K562 (cell line): ENCODE measurements around the gene TAS1R3. TPM values are rescaled to one million over a fixed set of nuclear protein-coding genes. Genes with fewer than 3 reads are reported as not detected.
A peak's percentile ranks its signal among the peaks of the same experiment; 100 is the strongest.

Experiments
- ATAC-seq: fragments of 200-7000 bp; cut with Tn5 transposase; 3 replicates; pipeline ENCODE4 v1.9.1; 2020; ENCODE audit warnings: moderate library complexity
- BruUV-seq: library from RNA; stranded (reverse); fragments of 400-500 nt; replicated peaks from 2 replicates; lab custom pipeline; 2021; lab: Mats Ljungman, UMichigan
- CTCF ChIA-PET: fragments of 300-600 bp; formaldehyde crosslinking; extraction: SDS; loops from one replicate; lab custom pipeline; 2021; ENCODE audit warnings: low intra/inter-chr PET ratio; lab: Yijun Ruan, JAX
- POLR2A ChIA-PET: fragments of 300-600, 350-650 bp; sonication (Branson Sonifier 250); formaldehyde crosslinking; extraction: SDS; loops from one replicate; lab custom pipeline; 2021; ENCODE audit warnings: antibody characterized with exemption, inconsistent platforms; lab: Yijun Ruan, JAX
- DNase-seq, 4 experiments: peaks; one replicate each; pipeline versions ENCODE4 v3.0.0 to v3.0.0-alpha.2; 2011 to 2018; ENCODE audit warnings: low spot score in 3 of 4, mixed read lengths in 3 of 4; ENCODE audit errors: extremely low read depth in 1 of 4
- FAIRE-seq: peaks from 2 replicates; lab custom pipeline; 2011; peaks lifted over from hg19 to GRCh38; lab: Jason Lieb, UNC
- H2AFZ ChIP-seq: 2 replicates; pipeline ENCODE4 v1.6.0; 2011; ENCODE audit warnings: low read depth, low read length, control low read depth, inconsistent platforms
- H3K27ac ChIP-seq: fragments of 200-600 bp; 3 replicates; pipeline ENCODE4 v1.8.0; 2011; ENCODE audit warnings: low read depth, mild to moderate bottlenecking, control low read depth, inconsistent platforms, low read length, moderate library complexity, mixed read lengths; ENCODE audit errors: extremely low read depth
- H3K27me3 ChIP-seq, 2 experiments: fragments of 300-600 bp in 1 of 2; 2 replicates in 1 of 2; 3 replicates in 1 of 2; pipeline versions ENCODE4 v1.6.0 to v1.8.0; 2011; ENCODE audit warnings: inconsistent platforms in 2 of 2, low read length in 2 of 2, mild to moderate bottlenecking in 1 of 2, mixed read lengths in 1 of 2, moderate library complexity in 1 of 2; ENCODE audit not compliant: control insufficient read depth in 2 of 2, insufficient read depth in 2 of 2
- H3K36me3 ChIP-seq: fragments of 300-600 bp; 3 replicates; pipeline ENCODE4 v1.8.0; 2011; ENCODE audit warnings: mild to moderate bottlenecking, low read length, inconsistent platforms; ENCODE audit not compliant: control insufficient read depth, insufficient read depth
- H3K4me1 ChIP-seq, 2 experiments: fragments of 200-600 bp in 1 of 2; replicated peaks in 1 of 2; 2 replicates in 1 of 2; 3 replicates in 1 of 2; pipeline versions ENCODE4 v1.5.1 to v1.8.0; 2011; ENCODE audit warnings: inconsistent platforms in 2 of 2, low read length in 2 of 2, mild to moderate bottlenecking in 1 of 2, mixed read lengths in 1 of 2, moderate library complexity in 1 of 2; ENCODE audit not compliant: control insufficient read depth in 2 of 2, insufficient read depth in 2 of 2
- H3K4me2 ChIP-seq: 2 replicates; pipeline ENCODE4 v1.6.1; 2011; ENCODE audit warnings: low read length, control low read depth, inconsistent platforms, mixed read lengths; ENCODE audit not compliant: insufficient read depth
- H3K4me3 ChIP-seq: fragments of 200-600 bp; sonication (generic), shearing (Covaris generic); 2 replicates; pipeline ENCODE4 v1.5.1; 2016; ENCODE audit warnings: control low read depth, inconsistent platforms
- H3K79me2 ChIP-seq: fragments of 200-600 bp; 3 replicates; pipeline ENCODE4 v1.8.0; 2011; ENCODE audit warnings: low read length, inconsistent platforms; ENCODE audit not compliant: control insufficient read depth, insufficient read depth
- H3K9ac ChIP-seq, 2 experiments: 2 replicates each; pipeline versions ENCODE4 v1.6.0 to v1.6.1; 2011; ENCODE audit warnings: low read depth in 2 of 2, low read length in 2 of 2, control low read depth in 1 of 2, inconsistent platforms in 1 of 2, mild to moderate bottlenecking in 1 of 2, mixed read lengths in 1 of 2; ENCODE audit not compliant: insufficient read depth in 1 of 2
- H3K9me1 ChIP-seq: one replicate; pipeline ENCODE4 v1.6.0; 2011; ENCODE audit warnings: inconsistent platforms, mild to moderate bottlenecking, low read length, moderate library complexity; ENCODE audit not compliant: control insufficient read depth, insufficient read depth
- H3K9me3 ChIP-seq: replicated peaks from 2 replicates; pipeline ENCODE4 v1.5.1; 2011; ENCODE audit warnings: low read depth, low read length, inconsistent platforms; ENCODE audit not compliant: control insufficient read depth, insufficient read depth
- H4K20me1 ChIP-seq: replicated peaks from 2 replicates; pipeline ENCODE4 v1.6.1; 2011; ENCODE audit warnings: low read length, inconsistent platforms, mixed read lengths; ENCODE audit not compliant: control insufficient read depth, insufficient read depth
- ARNT ChIP-seq, 2 experiments: fragments of 450-650 bp; IDR thresholded peaks; 2 replicates each; pipeline ENCODE4 v1.6.1; 2016; ENCODE audit warnings: mild to moderate bottlenecking in 1 of 2
- HMGN3 ChIP-seq: IDR thresholded peaks from 2 replicates; pipeline ENCODE4 v1.6.1; 2011; ENCODE audit warnings: borderline replicate concordance, low read depth, mild to moderate bottlenecking, mixed read lengths, low read length; ENCODE audit not compliant: insufficient read length; ENCODE audit errors: extremely low read depth
- HNRNPUL1 ChIP-seq: fragments of 200-400 bp; formaldehyde crosslinking; IDR thresholded peaks from 2 replicates; pipeline ENCODE4 v1.6.1; 2017; ENCODE audit warnings: low read length
- POLR2G ChIP-seq: fragments of 200-400 bp; formaldehyde crosslinking; IDR thresholded peaks from 2 replicates; pipeline ENCODE4 v1.6.1; 2017; ENCODE audit warnings: low read depth, mild to moderate bottlenecking, antibody characterized with exemption, low read length, moderate library complexity
- PTTG1 ChIP-seq: fragments of 450-650 bp; IDR thresholded peaks from 2 replicates; pipeline ENCODE4 v1.6.1; 2016; ENCODE audit warnings: low read depth, mild to moderate bottlenecking, missing genetic modification characterization, missing compliant biosample characterization
- RB1 ChIP-seq: fragments of 450-650 bp; IDR thresholded peaks from 2 replicates; pipeline ENCODE4 v1.6.1; 2017; ENCODE audit warnings: low read depth, mild to moderate bottlenecking
- TEAD2 ChIP-seq: fragments of 450-650 bp; IDR thresholded peaks from 2 replicates; pipeline ENCODE4 v1.6.1; 2016; ENCODE audit warnings: missing genetic modification characterization, control low read depth, missing compliant biosample characterization
- TSC22D4 ChIP-seq: fragments of 450-650 bp; IDR thresholded peaks from 2 replicates; pipeline ENCODE4 v1.6.1; 2016; ENCODE audit warnings: missing genetic modification characterization, missing biosample characterization, control low read depth
- XRCC3 ChIP-seq: fragments of 450-650 bp; IDR thresholded peaks from 2 replicates; pipeline ENCODE4 v1.6.1; 2017; ENCODE audit warnings: mild to moderate bottlenecking, moderate library complexity
- YY1 ChIP-seq, 3 experiments: IDR thresholded peaks; 2 replicates each; pipeline ENCODE4 v1.6.1; 2011; ENCODE audit warnings: low read length in 2 of 3, mild to moderate bottlenecking in 2 of 3, moderate library complexity in 2 of 3, borderline replicate concordance in 1 of 3, control low read depth in 1 of 3, low read depth in 1 of 3; ENCODE audit not compliant: insufficient read depth in 3 of 3, insufficient replicate concordance in 2 of 3, control insufficient read depth in 1 of 3, insufficient read length in 1 of 3; ENCODE audit errors: extremely low read depth in 1 of 3
- ZBTB7A ChIP-seq: IDR thresholded peaks from 2 replicates; pipeline ENCODE4 v1.6.1; 2011; ENCODE audit warnings: low read depth, mild to moderate bottlenecking, low read length, moderate library complexity, borderline replicate concordance; ENCODE audit not compliant: control insufficient read depth
- ZNF23 ChIP-seq: fragments of 250-450 bp; sonication (Bioruptor Pico); IDR thresholded peaks from 2 replicates; pipeline ENCODE4 v1.4.0; 2020; ENCODE audit warnings: mild to moderate bottlenecking
- WGBS: fragments of 100-300 bp; shearing (Covaris generic); methylation state at CpG from one replicate; pipeline ENCODE4 v1.1.6; 2016; ENCODE audit warnings: low coverage, mixed read lengths; ENCODE audit not compliant: insufficient coverage; ENCODE audit errors: missing lambda C conversion rate; 5-methylcytosine and 5-hydroxymethylcytosine counted together
- in situ Hi-C: fragments of 300-500 bp; cut with MboI; formaldehyde crosslinking; loops from 4 replicates; pipeline ENCODE4 v1.15.0; 2018; ENCODE audit warnings: inconsistent platforms, mixed read lengths
- intact Hi-C: fragments of 100-400 bp; cut with micrococcal nuclease; formaldehyde crosslinking; loops from 2 replicates; pipeline ENCODE4 v1.14.2; 2022
- polyA plus RNA-seq, 8 experiments: library from polyadenylated mRNA; depleted of rRNA in 4 of 8; stranded (reverse) in 5 of 8; unstranded in 3 of 8; fragments of >200 nt; fragmentation: Nextera tagmentation in 2 of 8; fragmentation: Illumina TruSeq in 1 of 8; extraction: Ambion mirVana in 2 of 8; extraction: Trizol in 1 of 8; gene quantifications; 2 replicates each; pipeline versions ENCODE4 v1.2.1 to v1.2.3, GENCODE V29; 2011 to 2014; ENCODE audit warnings: inconsistent platforms in 1 of 8, missing spikeins in 1 of 8
- total RNA-seq, 7 experiments: library from RNA; depleted of rRNA in 6 of 7; stranded (reverse); fragments of >200 nt in 6 of 7; fragmentation: Illumina TruSeq in 2 of 7; extraction: Trizol in 2 of 7; gene quantifications; 2 replicates each; pipeline versions ENCODE4 v1.2.1 to v1.2.3, GENCODE V29; 2011 to 2021; ENCODE audit warnings: low replicate concordance in 1 of 7
- TF ChIP-seq, protein P1 (sequence below): fragments of 250-450 bp; sonication (Bioruptor Pico); IDR thresholded peaks from 2 replicates; pipeline ENCODE4 v1.8.0; 2022; ENCODE audit warnings: moderate library complexity, mild to moderate bottlenecking, inconsistent platforms
- TF ChIP-seq, protein P2 (sequence below): fragments of 200-800 bp; sonication (Bioruptor generic); IDR thresholded peaks from 2 replicates; pipeline ENCODE4 v1.6.1; 2017; ENCODE audit warnings: missing genetic modification characterization, missing compliant biosample characterization
- TF ChIP-seq, protein P3 (sequence below), 2 experiments: IDR thresholded peaks; 2 replicates each; pipeline ENCODE4 v1.6.1; 2012; ENCODE audit warnings: improper control_type of control experiment in 2 of 2, low read depth in 2 of 2, low read length in 2 of 2, borderline replicate concordance in 1 of 2

The TAS1R3 gene
- total and polyA plus RNA-seq, 9 of the 15 experiments (the other 6 are each of a cell fraction or from before 2014, with no cell fraction given) = 0.07 to 0.13 TPM; not detected in 7

DNA sequence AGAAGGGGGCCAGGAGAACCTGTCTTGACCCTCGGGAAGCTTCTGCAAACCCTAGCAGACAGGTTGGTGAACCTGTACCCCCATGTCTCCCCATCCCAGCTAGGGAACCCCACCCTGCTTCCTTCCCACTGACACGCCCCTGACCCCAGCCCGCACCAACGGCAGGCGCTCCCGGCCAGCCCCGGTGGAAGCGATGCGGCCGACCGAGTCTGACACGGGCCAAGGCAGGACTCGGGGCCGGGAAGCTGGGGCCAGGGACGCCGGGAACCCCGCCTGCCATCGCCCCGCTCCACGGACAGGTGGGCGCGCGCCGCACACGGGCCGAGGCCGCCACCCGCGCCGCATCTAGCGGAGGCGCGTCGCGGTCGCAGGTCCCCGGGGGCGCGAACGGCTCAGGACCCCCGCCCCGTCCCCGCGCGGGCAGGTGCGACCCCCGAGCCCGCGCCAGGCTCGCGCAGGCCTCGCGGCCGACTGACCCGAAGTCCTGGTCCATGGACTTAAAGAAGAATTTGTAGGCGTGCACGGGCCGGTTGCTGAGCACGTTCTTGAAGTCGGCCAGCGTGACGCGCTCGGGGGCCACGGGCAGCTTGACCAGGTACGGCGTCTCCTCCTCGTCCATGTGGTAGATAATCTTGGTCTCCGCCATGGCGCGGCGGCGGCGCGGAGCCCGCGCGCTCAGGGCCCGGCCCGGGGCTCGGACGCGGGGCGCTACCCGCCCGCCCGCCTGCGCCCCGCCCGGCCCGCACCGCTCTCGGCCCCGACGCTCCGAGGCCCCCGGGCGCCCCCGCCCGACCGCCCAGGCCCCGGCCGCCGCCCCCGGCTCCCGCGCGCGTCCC lies 17.6 kb downstream of the TAS1R3 start:
- no TSS peak for BruUV-seq
- peak; percentile 56 to 63 (median 58) for DNase-seq
- H3K9ac ChIP-seq = peak overlapping the region; percentile 82 to 98
- peaks cover 19% of the 10 kb centered on the region; the same call in 1 of the 3 replicates for H3K36me3 ChIP-seq
- H3K9me3 ChIP-seq = no peaks in the 10 kb centered on the region
- no peaks in the 10 kb centered on the region for H3K27me3 ChIP-seq
- in situ Hi-C loops (no loop called here), intact Hi-C loops (no loop called here)
- H3K79me2 ChIP-seq = peaks cover 56% of the 10 kb centered on the region
- H3K27ac ChIP-seq = peak overlapping the region; percentile 95
- ATAC-seq = peak; percentile 10
- WGBS = under 1% methylated on average over 57 of the region's 109 CpGs
- peak overlapping the region; percentile 91 for H3K4me2 ChIP-seq
- POLR2A ChIA-PET = interaction anchor here (0.7 to 4.8 kb wide), 11 partner anchors 11 to 61 kb away, joined by 3 to 22 read pairs (median 4); partner anchors contain the start of genes AURKAIP1 and MRPL20
- H3K4me1 ChIP-seq = peaks cover 14 to 82% of the 10 kb centered on the region in 2 experiments; a peak in 3 of 5 replicates
- CTCF ChIA-PET = interaction anchor here (0.6 to 1.4 kb wide), 3 partner anchors 26 to 201 kb away, joined by 3 to 5 read pairs (median 3); partner anchors contain the start of gene AURKAIP1
- H2AFZ ChIP-seq = peak overlapping the region; percentile 75; the same call in 1 of the 2 replicates
- H3K4me3 ChIP-seq = peak overlapping the region; percentile 98
- no peak for FAIRE-seq
- H3K9me1 ChIP-seq = peaks cover 8% of the 10 kb centered on the region
- H4K20me1 ChIP-seq = peaks cover 39% of the 10 kb centered on the region
- peak; percentile 58; the same call in 1 of the 2 replicates for TF ChIP-seq POLR2G
- TF ChIP-seq YY1 (IDR thresholded peaks at IDR 0.05; ENCODE audit: borderline replicate concordance in 1 of 3, control insufficient read depth in 1 of 3, extremely low read depth in 1 of 3, insufficient read depth in 3 of 3, insufficient read length in 1 of 3, insufficient replicate concordance in 2 of 3, low read depth in 1 of 3, low read length in 2 of 3) = peak in 1 of 3 experiments; percentile 53
- no peak for TF ChIP-seq HNRNPUL1
- peak; percentile 43; the same call in 1 of the 2 replicates for TF ChIP-seq RB1
- no peak for TF ChIP-seq XRCC3
- TF ChIP-seq TEAD2 (tag) = no peak
- no peak for TF ChIP-seq PTTG1
- TF ChIP-seq, protein P1, sequence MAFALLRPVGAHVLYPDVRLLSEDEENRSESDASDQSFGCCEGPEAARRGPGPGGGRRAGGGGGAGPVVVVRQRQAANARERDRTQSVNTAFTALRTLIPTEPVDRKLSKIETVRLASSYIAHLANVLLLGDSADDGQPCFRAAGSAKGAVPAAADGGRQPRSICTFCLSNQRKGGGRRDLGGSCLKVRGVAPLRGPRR (CRISPR knock-in tag) = no peak
- peak; percentile 31 for TF ChIP-seq HMGN3
- TF ChIP-seq, protein P2, sequence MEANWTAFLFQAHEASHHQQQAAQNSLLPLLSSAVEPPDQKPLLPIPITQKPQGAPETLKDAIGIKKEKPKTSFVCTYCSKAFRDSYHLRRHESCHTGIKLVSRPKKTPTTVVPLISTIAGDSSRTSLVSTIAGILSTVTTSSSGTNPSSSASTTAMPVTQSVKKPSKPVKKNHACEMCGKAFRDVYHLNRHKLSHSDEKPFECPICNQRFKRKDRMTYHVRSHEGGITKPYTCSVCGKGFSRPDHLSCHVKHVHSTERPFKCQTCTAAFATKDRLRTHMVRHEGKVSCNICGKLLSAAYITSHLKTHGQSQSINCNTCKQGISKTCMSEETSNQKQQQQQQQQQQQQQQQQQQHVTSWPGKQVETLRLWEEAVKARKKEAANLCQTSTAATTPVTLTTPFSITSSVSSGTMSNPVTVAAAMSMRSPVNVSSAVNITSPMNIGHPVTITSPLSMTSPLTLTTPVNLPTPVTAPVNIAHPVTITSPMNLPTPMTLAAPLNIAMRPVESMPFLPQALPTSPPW (CRISPR knock-in tag) = no peak
- TF ChIP-seq TSC22D4 = no peak
- peak; percentile 69 for TF ChIP-seq ZBTB7A
- no peak for TF ChIP-seq ARNT (IDR thresholded peaks at IDR 0.05)
- no peak for TF ChIP-seq ZNF23
- TF ChIP-seq, protein P3, sequence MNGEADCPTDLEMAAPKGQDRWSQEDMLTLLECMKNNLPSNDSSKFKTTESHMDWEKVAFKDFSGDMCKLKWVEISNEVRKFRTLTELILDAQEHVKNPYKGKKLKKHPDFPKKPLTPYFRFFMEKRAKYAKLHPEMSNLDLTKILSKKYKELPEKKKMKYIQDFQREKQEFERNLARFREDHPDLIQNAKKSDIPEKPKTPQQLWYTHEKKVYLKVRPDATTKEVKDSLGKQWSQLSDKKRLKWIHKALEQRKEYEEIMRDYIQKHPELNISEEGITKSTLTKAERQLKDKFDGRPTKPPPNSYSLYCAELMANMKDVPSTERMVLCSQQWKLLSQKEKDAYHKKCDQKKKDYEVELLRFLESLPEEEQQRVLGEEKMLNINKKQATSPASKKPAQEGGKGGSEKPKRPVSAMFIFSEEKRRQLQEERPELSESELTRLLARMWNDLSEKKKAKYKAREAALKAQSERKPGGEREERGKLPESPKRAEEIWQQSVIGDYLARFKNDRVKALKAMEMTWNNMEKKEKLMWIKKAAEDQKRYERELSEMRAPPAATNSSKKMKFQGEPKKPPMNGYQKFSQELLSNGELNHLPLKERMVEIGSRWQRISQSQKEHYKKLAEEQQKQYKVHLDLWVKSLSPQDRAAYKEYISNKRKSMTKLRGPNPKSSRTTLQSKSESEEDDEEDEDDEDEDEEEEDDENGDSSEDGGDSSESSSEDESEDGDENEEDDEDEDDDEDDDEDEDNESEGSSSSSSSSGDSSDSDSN (IDR thresholded peaks at IDR 0.05; ENCODE audit: borderline replicate concordance in 1 of 2, low read depth in 2 of 2, low read length in 2 of 2) = 0 out of 4 replicates have a peak, but pooled peaks have one; percentile 40 to 46
